NB4 (cell line): ENCODE data around the gene PPP1R15B.
"Not testable (repeated sequence)": the region's sequence is repeated elsewhere in the genome, so short reads cannot be mapped to it uniquely, and the experiment has no call there.

Source experiments
- CTCF ChIP-seq: IDR thresholded peaks from one replicate; pipeline ENCODE4 v1.5.1; 2012; ENCODE audit warnings: low read depth, low read length
- POLR2A ChIP-seq: IDR thresholded peaks from 2 replicates; pipeline ENCODE4 v1.6.1; 2011; ENCODE audit warnings: mild to moderate bottlenecking; ENCODE audit not compliant: insufficient read length; ENCODE audit errors: extremely low read depth

GRCh38 chr1:204422061-204422705 lies 10.6 kb upstream of the PPP1R15B start:
- not testable (repeated sequence) for TF ChIP-seq CTCF, POLR2A
